ENCODE data around the gene ASB15. TPM values are rescaled to one million over a fixed set of nuclear protein-coding genes. Genes with fewer than 3 reads are reported as not detected.

The ASB15 gene
- total RNA-seq, 1 experiment from 2014 or later: not detected

DNA sequence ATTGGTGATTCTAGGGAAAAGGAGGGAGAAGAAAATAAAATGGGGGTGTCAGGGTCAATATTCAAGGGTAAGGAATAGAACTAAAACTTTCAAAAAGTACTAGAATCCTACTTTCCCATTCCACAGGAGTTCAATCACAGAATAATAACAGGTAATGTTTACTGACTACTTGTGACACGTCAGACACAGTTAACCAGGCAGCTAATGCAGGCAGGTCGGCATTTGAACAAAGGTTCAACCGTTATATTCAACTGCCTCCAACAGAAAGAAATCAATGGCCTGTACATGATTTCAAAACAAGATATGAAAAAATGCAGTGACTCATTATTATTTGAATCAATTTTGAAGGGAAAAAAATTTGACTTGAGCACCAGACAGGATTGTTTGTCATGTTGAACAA is 3.1 kb downstream of the ASB15 start:
- Histone ChIP-seq H3K36me3 (ENCODE audit: control insufficient read depth, insufficient read depth, low read length) (no peaks in the 10 kb centered on the region), H3K4me1 (ENCODE audit: control insufficient read depth, insufficient read depth, low read length) (no peaks in the 10 kb centered on the region), H3K27ac (ENCODE audit: low read length) (no peak overlapping the region), H3K9me3 (ENCODE audit: control insufficient read depth, insufficient read depth, low read depth, low read length) (no peaks in the 10 kb centered on the region), H3K27me3 (ENCODE audit: control insufficient read depth, insufficient read depth, low read length) (no peaks in the 10 kb centered on the region), H3K4me3 (ENCODE audit: low read depth in 2 of 2, low read length in 2 of 2) (no peak overlapping the region)
- ATAC-seq (no peak), DNase-seq (ENCODE audit: low read depth, low spot score) (no peak)
- BruUV-seq (replicated peaks): no TSS peak
- POLR2A ChIA-PET: no interaction called here
- intact Hi-C loops (cut with micrococcal nuclease; ENCODE audit: unreplicated experiment) (no loop called here), in situ Hi-C loops (cut with HindIII; ENCODE audit: low pct_unique_long_range_greater_than_20kb, low sequenced_read_pairs) (no loop called here)
- CTCF ChIA-PET: no interaction called here
- TF ChIP-seq, protein P1, sequence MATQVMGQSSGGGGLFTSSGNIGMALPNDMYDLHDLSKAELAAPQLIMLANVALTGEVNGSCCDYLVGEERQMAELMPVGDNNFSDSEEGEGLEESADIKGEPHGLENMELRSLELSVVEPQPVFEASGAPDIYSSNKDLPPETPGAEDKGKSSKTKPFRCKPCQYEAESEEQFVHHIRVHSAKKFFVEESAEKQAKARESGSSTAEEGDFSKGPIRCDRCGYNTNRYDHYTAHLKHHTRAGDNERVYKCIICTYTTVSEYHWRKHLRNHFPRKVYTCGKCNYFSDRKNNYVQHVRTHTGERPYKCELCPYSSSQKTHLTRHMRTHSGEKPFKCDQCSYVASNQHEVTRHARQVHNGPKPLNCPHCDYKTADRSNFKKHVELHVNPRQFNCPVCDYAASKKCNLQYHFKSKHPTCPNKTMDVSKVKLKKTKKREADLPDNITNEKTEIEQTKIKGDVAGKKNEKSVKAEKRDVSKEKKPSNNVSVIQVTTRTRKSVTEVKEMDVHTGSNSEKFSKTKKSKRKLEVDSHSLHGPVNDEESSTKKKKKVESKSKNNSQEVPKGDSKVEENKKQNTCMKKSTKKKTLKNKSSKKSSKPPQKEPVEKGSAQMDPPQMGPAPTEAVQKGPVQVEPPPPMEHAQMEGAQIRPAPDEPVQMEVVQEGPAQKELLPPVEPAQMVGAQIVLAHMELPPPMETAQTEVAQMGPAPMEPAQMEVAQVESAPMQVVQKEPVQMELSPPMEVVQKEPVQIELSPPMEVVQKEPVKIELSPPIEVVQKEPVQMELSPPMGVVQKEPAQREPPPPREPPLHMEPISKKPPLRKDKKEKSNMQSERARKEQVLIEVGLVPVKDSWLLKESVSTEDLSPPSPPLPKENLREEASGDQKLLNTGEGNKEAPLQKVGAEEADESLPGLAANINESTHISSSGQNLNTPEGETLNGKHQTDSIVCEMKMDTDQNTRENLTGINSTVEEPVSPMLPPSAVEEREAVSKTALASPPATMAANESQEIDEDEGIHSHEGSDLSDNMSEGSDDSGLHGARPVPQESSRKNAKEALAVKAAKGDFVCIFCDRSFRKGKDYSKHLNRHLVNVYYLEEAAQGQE (IDR thresholded peaks at IDR 0.05; ENCODE audit: insufficient read depth in 1 of 2, low read depth in 2 of 2, low read length in 1 of 2): no peak
- TF ChIP-seq POLR2AphosphoS5 (IDR thresholded peaks at IDR 0.05; ENCODE audit: low read depth, low read length) (no peak), SIN3A (IDR thresholded peaks at IDR 0.05; ENCODE audit: borderline replicate concordance, insufficient read depth, low read depth, low read length) (no peak), TCF7L2 (IDR thresholded peaks at IDR 0.05; ENCODE audit: low read depth, low read length) (no peak)
- TF ChIP-seq, protein P2, sequence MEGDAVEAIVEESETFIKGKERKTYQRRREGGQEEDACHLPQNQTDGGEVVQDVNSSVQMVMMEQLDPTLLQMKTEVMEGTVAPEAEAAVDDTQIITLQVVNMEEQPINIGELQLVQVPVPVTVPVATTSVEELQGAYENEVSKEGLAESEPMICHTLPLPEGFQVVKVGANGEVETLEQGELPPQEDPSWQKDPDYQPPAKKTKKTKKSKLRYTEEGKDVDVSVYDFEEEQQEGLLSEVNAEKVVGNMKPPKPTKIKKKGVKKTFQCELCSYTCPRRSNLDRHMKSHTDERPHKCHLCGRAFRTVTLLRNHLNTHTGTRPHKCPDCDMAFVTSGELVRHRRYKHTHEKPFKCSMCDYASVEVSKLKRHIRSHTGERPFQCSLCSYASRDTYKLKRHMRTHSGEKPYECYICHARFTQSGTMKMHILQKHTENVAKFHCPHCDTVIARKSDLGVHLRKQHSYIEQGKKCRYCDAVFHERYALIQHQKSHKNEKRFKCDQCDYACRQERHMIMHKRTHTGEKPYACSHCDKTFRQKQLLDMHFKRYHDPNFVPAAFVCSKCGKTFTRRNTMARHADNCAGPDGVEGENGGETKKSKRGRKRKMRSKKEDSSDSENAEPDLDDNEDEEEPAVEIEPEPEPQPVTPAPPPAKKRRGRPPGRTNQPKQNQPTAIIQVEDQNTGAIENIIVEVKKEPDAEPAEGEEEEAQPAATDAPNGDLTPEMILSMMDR (IDR thresholded peaks at IDR 0.05): no peak

DNA sequence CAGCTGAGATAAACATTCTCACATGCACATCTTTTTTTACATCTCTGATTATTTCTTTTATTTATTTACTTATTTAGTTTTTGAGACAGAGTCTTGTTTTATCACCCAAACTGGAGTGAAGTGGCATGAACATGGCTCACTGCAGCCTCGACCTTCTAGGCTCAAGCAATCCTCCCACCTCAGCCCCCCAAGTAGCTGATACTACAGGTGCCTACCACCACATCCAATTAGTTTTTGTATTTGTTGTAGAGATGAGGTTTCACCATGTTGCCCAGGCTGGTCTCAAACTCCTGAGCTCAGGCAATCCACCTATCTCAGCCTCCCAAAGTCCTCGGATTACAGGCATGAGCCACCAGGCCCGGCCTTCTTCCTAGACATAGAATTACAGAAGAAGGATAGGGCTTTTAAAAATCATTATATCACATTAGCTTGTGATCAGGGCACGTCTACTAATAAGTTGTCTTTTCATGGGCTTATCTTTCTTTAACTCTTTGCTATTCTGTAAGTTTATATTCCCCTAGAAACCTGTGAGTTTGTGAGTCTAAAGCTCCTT is 5.9 kb downstream of the ASB15 start:
- in situ Hi-C loops (cut with HindIII; ENCODE audit: low pct_unique_long_range_greater_than_20kb, low sequenced_read_pairs): no loop called here
- no peak for DNase-seq (ENCODE audit: low read depth, low spot score)
- BruUV-seq (replicated peaks): no TSS peak
- Histone ChIP-seq H3K4me1 (ENCODE audit: control insufficient read depth, insufficient read depth, low read length) (no peaks in the 10 kb centered on the region), H3K4me3 (ENCODE audit: low read depth in 2 of 2, low read length in 2 of 2) (no peak overlapping the region), H3K27me3 (ENCODE audit: control insufficient read depth, insufficient read depth, low read length) (no peaks in the 10 kb centered on the region), H3K9me3 (ENCODE audit: control insufficient read depth, insufficient read depth, low read depth, low read length) (no peaks in the 10 kb centered on the region), H3K36me3 (ENCODE audit: control insufficient read depth, insufficient read depth, low read length) (no peaks in the 10 kb centered on the region), H3K27ac (ENCODE audit: low read length) (no peak overlapping the region)
- ChIA-PET POLR2A (no interaction called here), CTCF (no interaction called here)
- TF ChIP-seq, protein P2 (IDR thresholded peaks at IDR 0.05): no peak
- no peak for ATAC-seq
- intact Hi-C loops (cut with micrococcal nuclease; ENCODE audit: unreplicated experiment): no loop called here

Data from Panc1 (cell line).